Measurements from ENCODE around the gene RPS19.

DNA sequence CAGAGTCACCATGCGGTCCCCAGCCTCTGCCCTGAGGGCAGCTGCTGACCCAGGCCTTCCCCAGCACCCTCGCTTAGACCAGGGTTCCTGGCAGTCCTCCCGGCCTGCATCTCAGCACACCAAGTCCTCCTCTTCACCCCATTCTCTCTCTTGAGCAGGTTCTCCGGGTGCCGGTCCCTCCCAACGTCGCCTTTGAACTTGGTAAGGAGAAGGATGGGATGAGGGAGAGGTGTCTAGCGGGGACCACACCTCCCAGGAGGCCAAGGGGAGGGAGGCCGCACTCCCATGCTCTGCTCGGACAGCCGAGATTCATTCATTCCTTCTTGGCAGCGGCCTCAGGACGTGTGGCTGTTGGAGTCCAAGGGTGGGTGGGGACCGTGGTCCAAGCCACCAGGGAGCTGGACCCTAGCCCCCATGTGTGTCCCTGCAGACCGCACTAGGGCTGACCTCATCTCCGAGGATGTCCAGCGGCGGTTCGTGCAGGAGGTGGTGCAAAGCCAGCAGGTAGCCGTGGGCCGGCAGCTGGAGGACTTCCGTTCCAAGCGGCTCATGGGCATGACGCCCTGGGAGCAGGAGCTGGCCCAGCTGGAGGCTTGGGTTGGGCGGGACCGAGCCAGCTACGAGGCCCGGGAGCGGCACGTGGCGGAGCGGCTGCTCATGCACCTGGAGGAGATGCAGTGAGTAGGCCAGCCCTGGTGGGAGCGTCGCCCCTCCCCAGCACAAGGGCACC is 32.3 kb downstream of the RPS19 start:
- TF ChIP-seq CTCF (conservative IDR thresholded peaks at IDR 0.05), result no peak
- no peak for TF ChIP-seq EZH2 (IDR thresholded peaks at IDR 0.05; ENCODE audit: low read depth)

Measured in PC-9 (cell line).